ENCODE data around the gene GREB1L.
A peak's percentile ranks its signal among the peaks of the same experiment; 100 is the strongest.

Gene GREB1L

GRCh38 chr18:21383031-21383430 is 141.0 kb downstream of the GREB1L start:
- no peak for DNase-seq (ENCODE audit: low spot score)
- Histone ChIP-seq H3K18ac (ENCODE audit: low read length) (no peak overlapping the region), H3K27me3 (ENCODE audit: control insufficient read depth in 3 of 3, insufficient read depth in 3 of 3, low read depth in 1 of 3, low read length in 3 of 3) (no peaks in the 10 kb centered on the region), H3K14ac (ENCODE audit: low read length) (no peak overlapping the region), H3K4me3 (ENCODE audit: low read length in 2 of 2) (no peak overlapping the region), H3K4me1 (ENCODE audit: control insufficient read depth in 2 of 2, insufficient read depth in 1 of 2, low read depth in 1 of 2, low read length in 2 of 2) (no peaks in the 10 kb centered on the region), H3K36me3 (replicated peaks in 1 of 2; ENCODE audit: control insufficient read depth in 2 of 2, insufficient read depth in 2 of 2, low read length in 2 of 2) (peaks cover 5 to 91% of the 10 kb centered on the region in 2 donors), H2AK5ac (ENCODE audit: low read depth, low read length) (no peak overlapping the region), H4K91ac (ENCODE audit: low read depth, low read length, poor library complexity) (no peak overlapping the region), H3K23ac (ENCODE audit: low read depth, low read length, poor library complexity) (no peak overlapping the region), H2BK120ac (ENCODE audit: low read depth, low read length) (no peak overlapping the region), H2BK12ac (ENCODE audit: low read length) (no peak overlapping the region), H2BK15ac (ENCODE audit: low read length) (no peak overlapping the region), H3K9me3 (replicated peaks in 1 of 2; ENCODE audit: control insufficient read depth in 2 of 2, insufficient read depth in 1 of 2, low read depth in 1 of 2, low read length in 2 of 2) (no peaks in the 10 kb centered on the region), H3K4ac (ENCODE audit: low read length) (no peak overlapping the region), H3K4me2 (ENCODE audit: insufficient read depth, low read length, poor library complexity, severe bottlenecking) (no peak overlapping the region), H3K79me1 (ENCODE audit: low read depth, low read length) (no peaks in the 10 kb centered on the region), H3K27ac (replicated peaks; ENCODE audit: low read length) (no peak overlapping the region), H2BK5ac (ENCODE audit: low read length) (no peak overlapping the region), H3K9ac (ENCODE audit: low read depth, low read length, poor library complexity) (no peak overlapping the region), H4K8ac (ENCODE audit: low read depth, low read length) (no peak overlapping the region), H2AFZ (ENCODE audit: low read length) (no peak overlapping the region)
- WGBS, 2 donors (ENCODE audit: extremely low coverage in 2 of 2, insufficient read length in 2 of 2, insufficient replicate concordance in 1 of 2): no CpG with 5 or more reads among the region's 1 CpG

- H3K4me3 ChIP-seq (ENCODE audit: low read length in 2 of 2): no peak overlapping the region
- no peak overlapping the region for H2BK5ac ChIP-seq (ENCODE audit: low read length)
- no peak overlapping the region for H3K4ac ChIP-seq (ENCODE audit: low read length)
- no peaks in the 10 kb centered on the region for H3K4me1 ChIP-seq (ENCODE audit: control insufficient read depth in 2 of 2, insufficient read depth in 1 of 2, low read depth in 1 of 2, low read length in 2 of 2)
- H3K4me2 ChIP-seq (ENCODE audit: insufficient read depth, low read length, poor library complexity, severe bottlenecking): no peak overlapping the region
- H3K23ac ChIP-seq (ENCODE audit: low read depth, low read length, poor library complexity): no peak overlapping the region
- no peak overlapping the region for H4K8ac ChIP-seq (ENCODE audit: low read depth, low read length)
- H3K14ac ChIP-seq (ENCODE audit: low read length): no peak overlapping the region
- H4K91ac ChIP-seq (ENCODE audit: low read depth, low read length, poor library complexity): no peak overlapping the region
- H3K18ac ChIP-seq (ENCODE audit: low read length): no peak overlapping the region
- peaks cover 9 to 97% of the 10 kb centered on the region in 2 donors for H3K36me3 ChIP-seq (replicated peaks in 1 of 2; ENCODE audit: control insufficient read depth in 2 of 2, insufficient read depth in 2 of 2, low read length in 2 of 2)
- no peak overlapping the region for H2AFZ ChIP-seq (ENCODE audit: low read length)
- no peak overlapping the region for H2AK5ac ChIP-seq (ENCODE audit: low read depth, low read length)
- no peak overlapping the region for H2BK15ac ChIP-seq (ENCODE audit: low read length)
- H3K27ac ChIP-seq (replicated peaks; ENCODE audit: low read length): peak overlapping the region; percentile 1
- WGBS, 2 donors (ENCODE audit: extremely low coverage in 2 of 2, insufficient read length in 2 of 2, insufficient replicate concordance in 1 of 2): no CpG with 5 or more reads among the region's 11 CpGs
- H3K79me1 ChIP-seq (ENCODE audit: low read depth, low read length): no peaks in the 10 kb centered on the region
- no peak for DNase-seq (ENCODE audit: low spot score)
- no peak overlapping the region for H2BK120ac ChIP-seq (ENCODE audit: low read depth, low read length)
- no peaks in the 10 kb centered on the region for H3K9me3 ChIP-seq (replicated peaks in 1 of 2; ENCODE audit: control insufficient read depth in 2 of 2, insufficient read depth in 1 of 2, low read depth in 1 of 2, low read length in 2 of 2)
- H3K9ac ChIP-seq (ENCODE audit: low read depth, low read length, poor library complexity): no peak overlapping the region
- H2BK12ac ChIP-seq (ENCODE audit: low read length): no peak overlapping the region
- no peaks in the 10 kb centered on the region for H3K27me3 ChIP-seq (ENCODE audit: control insufficient read depth in 3 of 3, insufficient read depth in 3 of 3, low read depth in 1 of 3, low read length in 3 of 3)
Observed at GRCh38 chr18:21386523-21387240, 144.7 kb downstream of the GREB1L start.

- Histone ChIP-seq H4K91ac (ENCODE audit: low read depth, low read length, poor library complexity) (no peak overlapping the region), H3K9me3 (replicated peaks in 1 of 2; ENCODE audit: control insufficient read depth in 2 of 2, insufficient read depth in 1 of 2, low read depth in 1 of 2, low read length in 2 of 2) (no peaks in the 10 kb centered on the region), H2AFZ (ENCODE audit: low read length) (no peak overlapping the region), H3K4me3 (ENCODE audit: low read length in 2 of 2) (no peak overlapping the region), H4K8ac (ENCODE audit: low read depth, low read length) (no peak overlapping the region), H2BK12ac (ENCODE audit: low read length) (no peak overlapping the region), H3K27ac (replicated peaks; ENCODE audit: low read length) (no peak overlapping the region), H3K27me3 (ENCODE audit: control insufficient read depth in 3 of 3, insufficient read depth in 3 of 3, low read depth in 1 of 3, low read length in 3 of 3) (no peaks in the 10 kb centered on the region), H3K36me3 (replicated peaks in 1 of 2; ENCODE audit: control insufficient read depth in 2 of 2, insufficient read depth in 2 of 2, low read length in 2 of 2) (peaks cover 9 to 100% of the 10 kb centered on the region in 2 donors), H3K79me1 (ENCODE audit: low read depth, low read length) (no peaks in the 10 kb centered on the region), H3K23ac (ENCODE audit: low read depth, low read length, poor library complexity) (no peak overlapping the region), H2AK5ac (ENCODE audit: low read depth, low read length) (no peak overlapping the region), H2BK120ac (ENCODE audit: low read depth, low read length) (no peak overlapping the region), H3K18ac (ENCODE audit: low read length) (no peak overlapping the region), H3K4me1 (ENCODE audit: control insufficient read depth in 2 of 2, insufficient read depth in 1 of 2, low read depth in 1 of 2, low read length in 2 of 2) (no peaks in the 10 kb centered on the region), H2BK5ac (ENCODE audit: low read length) (no peak overlapping the region), H3K14ac (ENCODE audit: low read length) (no peak overlapping the region), H3K9ac (ENCODE audit: low read depth, low read length, poor library complexity) (no peak overlapping the region), H2BK15ac (ENCODE audit: low read length) (no peak overlapping the region), H3K4me2 (ENCODE audit: insufficient read depth, low read length, poor library complexity, severe bottlenecking) (no peak overlapping the region), H3K4ac (ENCODE audit: low read length) (no peak overlapping the region)
- no peak for DNase-seq (ENCODE audit: low spot score)
- no CpG with 5 or more reads among the region's 2 CpGs for WGBS, 2 donors (ENCODE audit: extremely low coverage in 2 of 2, insufficient read length in 2 of 2, insufficient replicate concordance in 1 of 2)
Observed at GRCh38 chr18:21387886-21388285, 145.9 kb downstream of the GREB1L start.

GRCh38 chr18:21389283-21389682 is 147.3 kb downstream of the GREB1L start:
- WGBS, 2 donors (ENCODE audit: extremely low coverage in 2 of 2, insufficient read length in 2 of 2, insufficient replicate concordance in 1 of 2): no CpG with 5 or more reads among the region's 2 CpGs

More at GRCh38 chr18:21389283-21389682, 147.3 kb downstream of the GREB1L start:
- Histone ChIP-seq H3K4me2 (ENCODE audit: insufficient read depth, low read length, poor library complexity, severe bottlenecking) (no peak overlapping the region), H2AK5ac (ENCODE audit: low read depth, low read length) (no peak overlapping the region), H4K91ac (ENCODE audit: low read depth, low read length, poor library complexity) (no peak overlapping the region), H2BK120ac (ENCODE audit: low read depth, low read length) (no peak overlapping the region), H2BK15ac (ENCODE audit: low read length) (no peak overlapping the region), H3K9ac (ENCODE audit: low read depth, low read length, poor library complexity) (no peak overlapping the region), H2BK12ac (ENCODE audit: low read length) (no peak overlapping the region), H2BK5ac (ENCODE audit: low read length) (no peak overlapping the region), H3K18ac (ENCODE audit: low read length) (no peak overlapping the region), H2AFZ (ENCODE audit: low read length) (no peak overlapping the region), H3K27ac (replicated peaks; ENCODE audit: low read length) (no peak overlapping the region), H3K36me3 (replicated peaks in 1 of 2; ENCODE audit: control insufficient read depth in 2 of 2, insufficient read depth in 2 of 2, low read length in 2 of 2) (peaks cover 12 to 100% of the 10 kb centered on the region in 2 donors), H3K4me1 (ENCODE audit: control insufficient read depth in 2 of 2, insufficient read depth in 1 of 2, low read depth in 1 of 2, low read length in 2 of 2) (no peaks in the 10 kb centered on the region), H3K79me1 (ENCODE audit: low read depth, low read length) (no peaks in the 10 kb centered on the region), H3K9me3 (replicated peaks in 1 of 2; ENCODE audit: control insufficient read depth in 2 of 2, insufficient read depth in 1 of 2, low read depth in 1 of 2, low read length in 2 of 2) (no peaks in the 10 kb centered on the region), H3K4ac (ENCODE audit: low read length) (no peak overlapping the region), H3K27me3 (ENCODE audit: control insufficient read depth in 3 of 3, insufficient read depth in 3 of 3, low read depth in 1 of 3, low read length in 3 of 3) (no peaks in the 10 kb centered on the region), H3K23ac (ENCODE audit: low read depth, low read length, poor library complexity) (no peak overlapping the region), H3K4me3 (ENCODE audit: low read length in 2 of 2) (no peak overlapping the region), H3K14ac (ENCODE audit: low read length) (no peak overlapping the region), H4K8ac (ENCODE audit: low read depth, low read length) (no peak overlapping the region)
- no peak for DNase-seq (ENCODE audit: low spot score)
